ENCODE results near the gene EIF2AK2. TPM values are rescaled to one million over a fixed set of nuclear protein-coding genes. Genes with fewer than 3 reads are reported as not detected.
A peak's percentile ranks its signal among the peaks of the same experiment; 100 is the strongest.
"Not testable (repeated sequence)": the region's sequence is repeated elsewhere in the genome, so short reads cannot be mapped to it uniquely, and the experiment has no call there.

Gene EIF2AK2
- total RNA-seq (2014; rRNA removed; shearing (Covaris generic)) (30.9 and 63.1 TPM in 2 replicates), polyA plus RNA-seq (2016; fragmentation: Nextera tagmentation; extraction: Ambion mirVana) (35.9 and 43.8 TPM in 2 replicates)

DNA sequence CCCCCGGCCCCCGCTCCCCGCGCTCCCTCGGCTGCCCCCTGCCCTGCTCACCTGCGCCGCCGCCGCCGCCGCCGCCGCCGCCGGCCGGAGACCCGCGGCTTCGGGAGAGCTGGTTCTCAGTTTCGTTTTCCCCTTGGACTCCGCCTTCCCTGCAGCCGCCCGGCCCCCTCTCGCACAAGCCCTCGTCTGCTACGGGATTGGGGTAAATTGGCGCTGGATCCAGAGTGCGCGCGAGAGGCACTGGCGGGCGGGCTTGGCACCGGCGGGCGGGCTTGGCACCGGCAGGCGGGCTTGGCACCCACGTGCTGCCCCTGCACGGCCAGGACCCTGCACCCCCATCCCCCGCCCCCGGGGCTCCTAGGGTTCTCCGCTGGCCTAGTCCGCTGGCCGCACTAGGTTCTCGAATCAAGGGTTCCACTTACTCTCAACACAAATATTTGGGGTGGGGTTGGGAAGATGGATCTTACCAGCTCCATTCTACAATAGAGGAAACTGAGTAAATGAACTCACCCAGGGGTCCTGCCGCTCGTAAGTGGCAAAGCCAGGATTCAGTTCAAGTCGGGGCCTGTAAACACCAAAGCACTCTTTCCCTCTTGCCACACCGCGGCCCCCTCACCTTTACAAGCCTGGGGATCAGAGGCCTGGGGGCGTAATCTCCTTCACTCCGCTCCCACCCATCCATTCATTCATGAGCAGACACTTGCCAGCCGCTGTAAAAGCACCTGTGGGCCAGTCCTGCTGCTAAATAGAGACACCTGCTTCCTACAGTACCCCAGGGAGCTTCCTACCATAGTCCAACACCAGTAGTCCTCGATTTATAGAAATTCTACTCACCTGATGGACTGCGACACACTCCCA, at the start of gene EIF2AK2:
Gene EIF2AK2, minus strand, starts transcription at position 124 of the 858 bp plus-strand sequence. CDS start 9,174 bp downstream, outside the sequence.
- Histone ChIP-seq H3K9me2 (ENCODE audit: insufficient read depth) (no peaks in the 10 kb centered on the region), H2AFZ (peak within 1 kb of the TSS; percentile 92), H3K79me2 (ENCODE audit: insufficient read depth) (peaks cover 46% of the 10 kb centered on the region), H3K9ac (peak within 1 kb of the TSS; percentile 98), H3K9me3 (ENCODE audit: low read depth) (no peaks in the 10 kb centered on the region), H3K4me2 (ENCODE audit: unreplicated experiment) (peak within 1 kb of the TSS; percentile 98), H3K4me1 (ENCODE audit: insufficient read depth) (no peaks in the 10 kb centered on the region), H3K27me3 (replicated peaks; ENCODE audit: insufficient read depth) (no peaks in the 10 kb centered on the region), H3K27ac (peak within 1 kb of the TSS; percentile 86), H3K36me3 (ENCODE audit: low read depth) (peaks cover 3% of the 10 kb centered on the region; the same call in 1 of the 2 replicates), H3F3A (ENCODE audit: insufficient read depth) (no peaks in the 10 kb centered on the region), H3K4me3 (peak within 1 kb of the TSS; percentile 95), H4K20me1 (ENCODE audit: insufficient read depth) (no peaks in the 10 kb centered on the region)
- TF ChIP-seq EZH2phosphoT487 (IDR thresholded peaks at IDR 0.05; ENCODE audit: insufficient read depth, low read depth) (no peak), EZH2 (IDR thresholded peaks at IDR 0.05; ENCODE audit: insufficient read depth, poor library complexity, severe bottlenecking) (no peak)
- WGBS, 2 experiments (ENCODE audit: low coverage in 1 of 2, low lambda C conversion rate in 2 of 2, missing lambda C conversion rate in 2 of 2): 5 to 13% methylated on average over 28 to 54 of the region's 55 CpGs
- in situ Hi-C loops (cut with MboI): no loop called here
- peak; percentile 96 for DNase-seq

DNA sequence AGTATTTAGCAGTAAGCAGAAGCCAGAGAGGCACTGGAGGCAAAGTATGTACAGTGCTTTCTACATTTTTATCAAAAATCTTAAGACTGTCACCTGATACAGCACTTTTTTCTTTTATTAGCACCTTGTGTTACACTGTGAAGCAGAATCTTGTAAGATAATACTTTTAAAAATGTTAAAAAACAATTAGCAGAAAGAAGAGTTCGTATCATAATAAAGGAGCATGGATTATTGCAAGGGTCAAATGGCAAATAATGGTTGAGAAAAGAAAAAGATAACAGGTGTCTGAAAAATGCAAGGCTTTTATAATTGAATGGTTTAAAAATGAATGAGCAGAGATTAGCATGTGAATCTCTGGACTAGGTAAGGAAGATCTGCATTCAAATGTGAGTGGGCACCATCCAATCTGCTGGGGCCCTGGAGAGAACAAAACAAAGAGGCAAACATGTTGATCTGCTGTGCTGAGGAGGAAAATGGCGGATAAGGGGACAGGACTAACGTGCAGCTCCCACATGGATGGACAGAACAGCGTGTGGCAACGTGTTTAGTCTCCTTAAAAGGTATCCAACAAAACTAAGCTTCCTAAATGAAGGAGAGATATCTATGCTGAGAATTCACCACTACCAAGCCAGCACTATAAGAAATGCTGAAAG, 49.0 kb upstream of the EIF2AK2 start:
- Histone ChIP-seq H3K9me2 (ENCODE audit: insufficient read depth) (no peaks in the 10 kb centered on the region), H3K79me2 (ENCODE audit: insufficient read depth) (peaks cover 88% of the 10 kb centered on the region), H3K27me3 (replicated peaks; ENCODE audit: insufficient read depth) (no peaks in the 10 kb centered on the region), H3K27ac (no peak overlapping the region), H4K20me1 (ENCODE audit: insufficient read depth) (0 out of 2 replicates have a peak, but pooled peaks cover 3% of the 10 kb centered on the region), H3K36me3 (ENCODE audit: low read depth) (peaks cover 87% of the 10 kb centered on the region), H3K9ac (no peak overlapping the region), H3K4me3 (no peak overlapping the region), H2AFZ (no peak overlapping the region), H3K4me1 (ENCODE audit: insufficient read depth) (no peaks in the 10 kb centered on the region), H3F3A (ENCODE audit: insufficient read depth) (peaks cover 16% of the 10 kb centered on the region), H3K9me3 (ENCODE audit: low read depth) (peaks cover 2% of the 10 kb centered on the region), H3K4me2 (ENCODE audit: unreplicated experiment) (no peak overlapping the region)
- in situ Hi-C loops (cut with MboI): no loop called here
- TF ChIP-seq EZH2 (IDR thresholded peaks at IDR 0.05; ENCODE audit: insufficient read depth, poor library complexity, severe bottlenecking) (no peak), EZH2phosphoT487 (IDR thresholded peaks at IDR 0.05; ENCODE audit: insufficient read depth, low read depth) (no peak)
- 86 to 92% methylated on average over 5 of the region's 5 CpGs for WGBS, 2 experiments (ENCODE audit: low coverage in 1 of 2, low lambda C conversion rate in 2 of 2, missing lambda C conversion rate in 2 of 2)
- no peak for DNase-seq

DNA sequence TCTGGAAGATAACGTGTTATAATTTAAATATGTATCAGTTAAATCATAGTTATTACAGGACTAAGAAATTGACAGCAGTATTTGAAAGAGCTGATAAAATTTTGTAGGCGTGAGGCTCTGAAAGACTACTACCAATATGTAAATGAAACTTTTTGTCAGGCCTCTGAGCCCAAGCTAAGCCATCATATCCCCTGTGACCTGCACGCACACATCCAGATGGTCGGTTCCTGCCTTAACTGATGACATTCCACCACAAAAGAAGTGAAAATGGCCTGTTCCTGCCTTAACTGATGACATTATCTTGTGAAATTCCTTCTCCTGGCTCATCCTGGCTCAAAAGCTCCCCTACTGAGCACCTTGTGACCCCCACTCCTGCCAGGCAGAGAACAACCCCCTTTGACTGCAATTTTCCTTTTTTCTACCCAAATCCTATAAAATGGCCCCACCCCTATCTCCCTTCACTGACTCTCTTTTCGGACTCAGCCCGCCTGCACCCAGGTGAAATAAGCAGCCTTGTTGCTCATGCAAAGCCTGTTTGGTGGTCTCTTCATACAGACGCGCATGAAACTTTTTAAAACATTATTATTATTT, 48.4 kb upstream of the EIF2AK2 start:
- H3K27me3 ChIP-seq (replicated peaks; ENCODE audit: insufficient read depth); H2AFZ ChIP-seq; H3K4me1 ChIP-seq (ENCODE audit: insufficient read depth); H3K9ac ChIP-seq; DNase-seq; H3K9me2 ChIP-seq (ENCODE audit: insufficient read depth); H3K4me2 ChIP-seq (ENCODE audit: unreplicated experiment); H3K9me3 ChIP-seq (ENCODE audit: low read depth); H3K27ac ChIP-seq; in situ Hi-C loops (cut with MboI); H3K4me3 ChIP-seq; H4K20me1 ChIP-seq (ENCODE audit: insufficient read depth): not testable (repeated sequence)
- H3K36me3 ChIP-seq (ENCODE audit: low read depth): peaks cover 88% of the 10 kb centered on the region
- H3F3A ChIP-seq (ENCODE audit: insufficient read depth): peaks cover 20% of the 10 kb centered on the region
- WGBS, 2 experiments (ENCODE audit: low coverage in 1 of 2, low lambda C conversion rate in 2 of 2, missing lambda C conversion rate in 2 of 2): 85 to 87% methylated on average over 8 of the region's 8 CpGs
- H3K79me2 ChIP-seq (ENCODE audit: insufficient read depth): peaks cover 94% of the 10 kb centered on the region

DNA sequence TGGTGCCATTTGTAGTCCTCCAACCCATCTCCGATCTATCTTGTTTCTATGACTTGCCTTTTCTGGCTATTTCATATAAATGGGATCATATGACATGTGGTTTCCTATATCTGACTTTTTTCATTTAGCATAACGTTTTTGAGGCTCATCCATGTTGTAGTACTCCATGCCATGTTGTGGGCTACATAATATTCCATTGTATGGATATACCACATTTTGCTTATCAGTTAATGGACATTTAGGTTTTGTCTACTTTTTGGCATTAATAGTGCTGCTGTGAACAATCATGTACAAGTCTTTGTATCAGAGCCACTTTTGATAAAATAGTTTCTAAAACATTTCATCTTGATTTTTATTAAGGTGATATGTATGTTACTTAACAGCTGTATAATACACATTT, 46.9 kb upstream of the EIF2AK2 start:
- Histone ChIP-seq H3F3A (ENCODE audit: insufficient read depth) (peaks cover 20% of the 10 kb centered on the region), H2AFZ (no peak overlapping the region), H3K79me2 (ENCODE audit: insufficient read depth) (peaks cover 96% of the 10 kb centered on the region), H3K36me3 (ENCODE audit: low read depth) (peaks cover 73% of the 10 kb centered on the region), H3K4me1 (ENCODE audit: insufficient read depth) (no peaks in the 10 kb centered on the region), H3K9ac (no peak overlapping the region), H3K4me3 (no peak overlapping the region), H3K9me2 (ENCODE audit: insufficient read depth) (no peaks in the 10 kb centered on the region), H3K4me2 (ENCODE audit: unreplicated experiment) (no peak overlapping the region), H3K27me3 (replicated peaks; ENCODE audit: insufficient read depth) (no peaks in the 10 kb centered on the region), H3K27ac (no peak overlapping the region), H4K20me1 (ENCODE audit: insufficient read depth) (0 out of 2 replicates have a peak, but pooled peaks cover 3% of the 10 kb centered on the region), H3K9me3 (ENCODE audit: low read depth) (peaks cover 2% of the 10 kb centered on the region)
- WGBS, 2 experiments (ENCODE audit: low coverage in 1 of 2, low lambda C conversion rate in 2 of 2, missing lambda C conversion rate in 2 of 2): 98 to 100% methylated on average over 2 of the region's 2 CpGs
- TF ChIP-seq EZH2 (IDR thresholded peaks at IDR 0.05; ENCODE audit: insufficient read depth, poor library complexity, severe bottlenecking) (no peak), EZH2phosphoT487 (IDR thresholded peaks at IDR 0.05; ENCODE audit: insufficient read depth, low read depth) (no peak)
- in situ Hi-C loops (cut with MboI): no loop called here
- no peak for DNase-seq

Data from GM23248 (cell line).